Spleen (tissue), 11 donors: ENCODE results near the gene MPHOSPH10. TPM values are rescaled to one million over a fixed set of nuclear protein-coding genes. Genes with fewer than 3 reads are reported as not detected.
"Not testable (repeated sequence)": the region's sequence is repeated elsewhere in the genome, so short reads cannot be mapped to it uniquely, and the experiment has no call there.

Experiments
- DNase-seq: peaks from one replicate; pipeline ENCODE4 v3.0.0-alpha.2; 2020
- H3K27ac ChIP-seq, 8 donors: fragments of 200-600 bp; sonication (generic) in 7 of 8; 1 replicate in 4 of 8; 2 replicates in 4 of 8; pipeline versions ENCODE4 v1.5.0 to v1.8.0; 2016 to 2021; ENCODE audit warnings: inconsistent platforms in 4 of 8, mild to moderate bottlenecking in 4 of 8, moderate library complexity in 1 of 8
- H3K27me3 ChIP-seq, 7 donors: fragments of 200-600 bp; sonication (generic) in 6 of 7; replicated peaks in 1 of 7; 1 replicate in 4 of 7; 2 replicates in 3 of 7; pipeline versions ENCODE4 v1.5.0 to v1.8.0; 2016 to 2021; ENCODE audit warnings: inconsistent platforms in 3 of 7, mild to moderate bottlenecking in 1 of 7
- H3K36me3 ChIP-seq, 6 donors: fragments of 200-600 bp; sonication (generic) in 5 of 6; 1 replicate in 4 of 6; 2 replicates in 2 of 6; pipeline versions ENCODE4 v1.5.0 to v1.8.0; 2016 to 2021; ENCODE audit warnings: inconsistent platforms in 2 of 6
- H3K4me1 ChIP-seq, 6 donors: fragments of 200-600 bp; sonication (generic) in 5 of 6; 1 replicate in 3 of 6; 2 replicates in 3 of 6; pipeline versions ENCODE4 v1.5.0 to v1.8.0; 2016 to 2021; ENCODE audit warnings: inconsistent platforms in 3 of 6
- H3K4me3 ChIP-seq, 8 donors: fragments of 200-600 bp; sonication (generic) in 7 of 8; 1 replicate in 4 of 8; 2 replicates in 4 of 8; pipeline versions ENCODE4 v1.5.0 to v1.8.0; 2016 to 2021; ENCODE audit warnings: inconsistent platforms in 4 of 8, mild to moderate bottlenecking in 4 of 8, moderate library complexity in 2 of 8
- H3K9me3 ChIP-seq, 8 donors: fragments of 200-600 bp; sonication (generic) in 7 of 8; 1 replicate in 4 of 8; 2 replicates in 4 of 8; pipeline versions ENCODE4 v1.5.0 to v1.8.0; 2016 to 2021; ENCODE audit warnings: inconsistent platforms in 4 of 8
- CTCF ChIP-seq, 11 experiments: fragments of 200-600 bp in 7 of 11; fragments of 450-650 bp in 4 of 11; sonication (generic) in 4 of 11; IDR thresholded peaks in 8 of 11; conservative IDR thresholded peaks in 3 of 11; 1 replicate in 7 of 11; 2 replicates in 4 of 11; pipeline versions ENCODE4 v1.4.0 to v1.8.0; 2016 to 2021; ENCODE audit warnings: antibody characterized with exemption in 11 of 11, inconsistent platforms in 4 of 11, mild to moderate bottlenecking in 1 of 11
- POLR2A ChIP-seq, 3 donors: fragments of 450-650 bp; IDR thresholded peaks; one replicate each; pipeline ENCODE4 v1.5.1; 2017; ENCODE audit warnings: antibody characterized with exemption in 3 of 3, mild to moderate bottlenecking in 1 of 3
- POLR2AphosphoS5 ChIP-seq, 3 donors: sonication (generic); formaldehyde crosslinking; IDR thresholded peaks; one replicate each; pipeline ENCODE4 v1.5.1; 2017; ENCODE audit warnings: antibody characterized with exemption in 3 of 3
- WGBS, 5 donors: extraction: QIAGEN DNeasy Blood & Tissue Kit in 3 of 5; methylation state at CpG; one replicate each; pipeline versions ENCODE4 v1.1.5 to v1.1.7; 2013 to 2018; 5-methylcytosine and 5-hydroxymethylcytosine counted together
- intact Hi-C: fragments of 100-400 bp; cut with DNase I; formaldehyde crosslinking; loops from one replicate; pipeline ENCODE4 v1.15.0; 2023; ENCODE audit warnings: low total_unique reads
- polyA plus RNA-seq, 3 donors: library from polyadenylated mRNA; stranded (reverse); fragments of 200-250 nt; gene quantifications; one replicate each; pipeline ENCODE4 v1.2.1, GENCODE V29; 2013
- total RNA-seq, 7 donors: library from RNA; depleted of rRNA in 3 of 7; stranded (reverse); fragments of >200 nt in 3 of 7; fragmentation: NEBNext Ultra II Directional in 4 of 7; extraction: Animal tissue kit (Norgen Biotek cat#: 25700) in 4 of 7; gene quantifications; one replicate each; pipeline versions ENCODE4 v1.1.0 to v1.2.1, GENCODE V29; 2016 to 2021
- donor health status: healthy with polysubstance abuse.
- donor health status: DM: no; HTN: no; CAD: no; lungs with moderate emphysema.
- donor health status: DM: no; HTN: no; CAD: no.
- donor health status: Bipolar disorder and iron deficiency.
- donor health status: healthy.
- donor health status: DM: no; HTN: no; CAD: no.
- donor health status: DM: yes; HTN: yes; CAD: no.

MPHOSPH10 gene
- total and polyA plus RNA-seq, 10 donors, result 20.3 to 35.2 (median 24.2) TPM

GRCh38 chr2:71083752-71084312 is 46.6 kb upstream of the MPHOSPH10 start:
- peak overlapping the region in 6 of 8 donors; percentile 41 to 78 (median 66) for H3K27ac ChIP-seq
- H3K9me3 ChIP-seq, DNase-seq, intact Hi-C loops, H3K27me3 ChIP-seq: not testable (repeated sequence)
- peaks cover 0 to 20% (median 11%) of the 10 kb centered on the region in 6 donors for H3K36me3 ChIP-seq
- peak overlapping the region in 2 of 8 donors; percentile 20 to 46 for H3K4me3 ChIP-seq
- WGBS, 5 donors, result 43 to 56% (median 48%) methylated on average over 6 to 10 of the region's 13 CpGs
- peaks cover 0 to 19% (median 14%) of the 10 kb centered on the region in 6 donors for H3K4me1 ChIP-seq
- peak in 1 of 3 donors; percentile 62 for TF ChIP-seq POLR2AphosphoS5 (IDR thresholded peaks at IDR 0.05)

- DNase-seq, H3K27ac ChIP-seq, H3K27me3 ChIP-seq, H3K9me3 ChIP-seq, intact Hi-C loops, H3K36me3 ChIP-seq, H3K4me3 ChIP-seq: not testable (repeated sequence)
- WGBS, 5 donors, result 74 to 83% (median 81%) methylated on average over 9 of the region's 9 CpGs
- H3K4me1 ChIP-seq, result peaks cover 0 to 19% (median 14%) of the 10 kb centered on the region in 6 donors
These were observed 45.0 kb upstream of the MPHOSPH10 start for GRCh38 chr2:71085325-71086003.

- H3K9me3 ChIP-seq, H3K27ac ChIP-seq, H3K27me3 ChIP-seq, H3K4me1 ChIP-seq, DNase-seq, H3K4me3 ChIP-seq, H3K36me3 ChIP-seq, intact Hi-C loops: not testable (repeated sequence)
- WGBS, 5 donors, result 77 to 90% (median 85%) methylated on average over 14 of the region's 14 CpGs
These were observed 41.0 kb upstream of the MPHOSPH10 start for GRCh38 chr2:71089475-71089874.

GRCh38 chr2:71091808-71092207 is 38.6 kb upstream of the MPHOSPH10 start:
- not testable (repeated sequence) for H3K4me3 ChIP-seq

GRCh38 chr2:71092491-71093260 is 37.8 kb upstream of the MPHOSPH10 start:
- H3K27ac ChIP-seq, DNase-seq, H3K36me3 ChIP-seq, H3K4me1 ChIP-seq, H3K4me3 ChIP-seq, H3K9me3 ChIP-seq, H3K27me3 ChIP-seq, intact Hi-C loops: not testable (repeated sequence)
- WGBS, 5 donors, result 88 to 99% (median 94%) methylated on average over 15 to 33 of the region's 33 CpGs

More at GRCh38 chr2:71091808-71092207, 38.6 kb upstream of the MPHOSPH10 start:
- intact Hi-C loops, H3K36me3 ChIP-seq, H3K4me1 ChIP-seq, H3K9me3 ChIP-seq, H3K27me3 ChIP-seq, DNase-seq, H3K27ac ChIP-seq: not testable (repeated sequence)
- 85 to 92% (median 91%) methylated on average over 9 of the region's 9 CpGs for WGBS, 5 donors

GRCh38 chr2:71100195-71100964 is 30.1 kb upstream of the MPHOSPH10 start:
- H3K9me3 ChIP-seq, result no peaks in the 10 kb centered on the region
- peaks cover 0 to 5% (median 0%) of the 10 kb centered on the region in 6 donors for H3K4me1 ChIP-seq
- intact Hi-C loops, result no loop called here
- H3K27ac ChIP-seq, result no peak overlapping the region
- H3K27me3 ChIP-seq, result no peaks in the 10 kb centered on the region
- WGBS, 5 donors, result 8 to 12% (median 8%) methylated on average over 3 of the region's 3 CpGs
- no peak for DNase-seq
- TF ChIP-seq CTCF (IDR thresholded peaks at IDR 0.05 in 8 of 11, conservative IDR thresholded peaks at IDR 0.05 in 3 of 11), result peak in 10 of 11 experiments; percentile 46 to 83 (median 75)
- no peak for TF ChIP-seq POLR2A (IDR thresholded peaks at IDR 0.05)
- no peak for TF ChIP-seq POLR2AphosphoS5 (IDR thresholded peaks at IDR 0.05)
- no peaks in the 10 kb centered on the region for H3K36me3 ChIP-seq
- H3K4me3 ChIP-seq, result no peak overlapping the region
